Endothelial cell of umbilical vein (primary cell): ENCODE data around the gene BLOC1S2. TPM values are rescaled to one million over a fixed set of nuclear protein-coding genes. Genes with fewer than 3 reads are reported as not detected.

ENCODE experiments used
- BruUV-seq: library from RNA; stranded (reverse); fragments of 400-500 nt; replicated peaks from 2 replicates; lab custom pipeline; 2021; lab: Mats Ljungman, UMichigan
- CTCF ChIA-PET: fragments of 300-600, 350-600 bp; sonication (Branson Sonifier 250); formaldehyde crosslinking; loops from one replicate; lab custom pipeline; 2021; ENCODE audit warnings: antibody characterized with exemption, inconsistent platforms; lab: Charles Lee
- POLR2A ChIA-PET: fragments of 300-600, 350-600 bp; sonication (Branson Sonifier 250); formaldehyde crosslinking; loops from one replicate; lab custom pipeline; 2021; ENCODE audit warnings: antibody characterized with exemption, inconsistent platforms; lab: Charles Lee
- DNase-seq: peaks from one replicate; pipeline ENCODE4 v3.0.0-alpha.2; 2011; ENCODE audit warnings: low read depth, low spot score
- FAIRE-seq: peaks from 2 replicates; lab custom pipeline; 2011; peaks lifted over from hg19 to GRCh38; lab: Jason Lieb, UNC
- H2AFZ ChIP-seq: 2 replicates; pipeline ENCODE4 v1.6.0; 2012; ENCODE audit warnings: low read depth, low read length, control low read depth, inconsistent platforms
- H3K27ac ChIP-seq: 2 replicates; pipeline ENCODE4 v1.5.1; 2011; ENCODE audit warnings: low read depth, mild to moderate bottlenecking, control low read depth, low read length, moderate library complexity; ENCODE audit not compliant: insufficient read depth
- H3K27me3 ChIP-seq, 2 experiments: 2 replicates each; pipeline versions ENCODE4 v1.6.0 to v1.6.1; 2011; ENCODE audit warnings: low read length in 2 of 2, mixed read lengths in 1 of 2; ENCODE audit not compliant: control insufficient read depth in 2 of 2, insufficient read depth in 2 of 2
- H3K36me3 ChIP-seq, 2 experiments: 2 replicates in 1 of 2; 3 replicates in 1 of 2; pipeline ENCODE4 v1.5.1; 2011; ENCODE audit warnings: low read length in 2 of 2, mild to moderate bottlenecking in 1 of 2, moderate library complexity in 1 of 2; ENCODE audit not compliant: control insufficient read depth in 2 of 2, insufficient read depth in 2 of 2; ENCODE audit errors: extremely low read depth in 1 of 2
- H3K4me1 ChIP-seq: 3 replicates; pipeline ENCODE4 v1.5.1; 2011; ENCODE audit warnings: mild to moderate bottlenecking, low read length; ENCODE audit not compliant: control insufficient read depth, insufficient read depth; ENCODE audit errors: extremely low read depth
- H3K4me2 ChIP-seq: 2 replicates; pipeline ENCODE4 v1.6.1; 2011; ENCODE audit warnings: low read length, control low read depth, mixed read lengths; ENCODE audit not compliant: insufficient read depth
- H3K4me3 ChIP-seq, 3 experiments: fragments of 200-600 bp in 1 of 3; sonication (generic), shearing (Covaris generic) in 1 of 3; replicated peaks in 1 of 3; 2 replicates each; pipeline ENCODE4 v1.5.1; 2011 to 2016; ENCODE audit warnings: control low read depth in 3 of 3, low read length in 3 of 3, mild to moderate bottlenecking in 2 of 3, inconsistent platforms in 1 of 3, low read depth in 1 of 3, moderate library complexity in 1 of 3; ENCODE audit not compliant: insufficient read depth in 1 of 3
- H3K79me2 ChIP-seq: 2 replicates; pipeline ENCODE4 v1.6.0; 2012; ENCODE audit warnings: low read length, inconsistent platforms; ENCODE audit not compliant: control insufficient read depth, insufficient read depth
- H3K9ac ChIP-seq: replicated peaks from 2 replicates; pipeline ENCODE3; 2011; ENCODE audit warnings: low read length, control low read depth; ENCODE audit not compliant: insufficient read depth; ENCODE audit errors: extremely low read depth
- H3K9me1 ChIP-seq: replicated peaks from 3 replicates; pipeline ENCODE4 v1.6.0; 2011; ENCODE audit warnings: mild to moderate bottlenecking, low read length; ENCODE audit not compliant: control insufficient read depth, insufficient read depth; ENCODE audit errors: extremely low read depth
- H3K9me3 ChIP-seq: replicated peaks from 2 replicates; pipeline ENCODE4 v1.5.1; 2012; ENCODE audit warnings: low read length, inconsistent platforms; ENCODE audit not compliant: control insufficient read depth, insufficient read depth
- H4K20me1 ChIP-seq: replicated peaks from 2 replicates; pipeline ENCODE3; 2011; ENCODE audit warnings: mild to moderate bottlenecking, low read length; ENCODE audit not compliant: control insufficient read depth, insufficient read depth; ENCODE audit errors: extremely low read depth
- CTCF ChIP-seq, 2 donors: IDR thresholded peaks; 1 replicate in 1 of 2; 2 replicates in 1 of 2; pipeline ENCODE4 v1.5.1; 2011; ENCODE audit warnings: low read length in 2 of 2, mild to moderate bottlenecking in 2 of 2, moderate library complexity in 2 of 2, control low read depth in 1 of 2, inconsistent platforms in 1 of 2, low read depth in 1 of 2; ENCODE audit not compliant: insufficient read depth in 1 of 2; ENCODE audit errors: extremely low read depth in 1 of 2
- EZH2 ChIP-seq: IDR thresholded peaks from 2 replicates; pipeline ENCODE4 v1.6.1; 2012; ENCODE audit warnings: borderline replicate concordance, low read depth, mild to moderate bottlenecking, moderate library complexity, low read length, inconsistent platforms; ENCODE audit not compliant: severe bottlenecking
- FOS ChIP-seq: IDR thresholded peaks from 2 replicates; pipeline ENCODE4 v1.6.1; 2011; ENCODE audit warnings: mild to moderate bottlenecking, low read length, moderate library complexity, borderline replicate concordance; ENCODE audit not compliant: insufficient read depth
- GATA2 ChIP-seq: IDR thresholded peaks from 2 replicates; pipeline ENCODE4 v1.7.0; 2011; ENCODE audit warnings: low read depth, mild to moderate bottlenecking, moderate library complexity, mixed read lengths, low read length; ENCODE audit not compliant: insufficient read length, insufficient read depth
- JUN ChIP-seq: IDR thresholded peaks from 2 replicates; pipeline ENCODE4 v1.6.1; 2011; ENCODE audit warnings: borderline replicate concordance, low read depth; ENCODE audit not compliant: insufficient read length, insufficient read depth
- MYC ChIP-seq: IDR thresholded peaks from one replicate; pipeline ENCODE4 v1.6.1; 2011; ENCODE audit warnings: mild to moderate bottlenecking, low read depth, low read length
- POLR2A ChIP-seq: IDR thresholded peaks from 2 replicates; pipeline ENCODE4 v1.6.1; 2012; ENCODE audit warnings: low read depth, mild to moderate bottlenecking, control low read depth, low read length
- POLR2AphosphoS5 ChIP-seq: IDR thresholded peaks from 2 replicates; pipeline ENCODE4 v1.6.1; 2012; ENCODE audit warnings: low read depth, mild to moderate bottlenecking, control low read depth, low read length, moderate library complexity; ENCODE audit not compliant: insufficient read depth
- dilution Hi-C: fragments of 300-500 bp; cut with MboI; formaldehyde crosslinking; loops from one replicate; pipeline ENCODE4 v1.15.0; 2019; ENCODE audit warnings: low sequenced_read_pairs; ENCODE audit not compliant: extremely low pct_ligation_motif_present
- intact Hi-C: fragments of 100-400 bp; cut with micrococcal nuclease; formaldehyde crosslinking; loops from one replicate; pipeline ENCODE4 v1.10.0; 2022
- polyA plus RNA-seq, 4 experiments: library from polyadenylated mRNA; depleted of rRNA in 3 of 4; stranded (reverse) in 3 of 4; unstranded in 1 of 4; fragments of >200 nt; gene quantifications; 2 replicates each; pipeline versions ENCODE4 v1.2.1 to v1.2.3, GENCODE V29; 2011 to 2012; ENCODE audit warnings: missing spikeins in 1 of 4
- total RNA-seq: library from RNA; stranded (reverse); gene quantifications from 2 replicates; pipeline ENCODE4 v1.2.3, GENCODE V29; 2021
- TF ChIP-seq, protein P1 (sequence below): IDR thresholded peaks from 2 replicates; pipeline ENCODE4 v1.6.1; 2011; ENCODE audit not compliant: insufficient read depth, insufficient read length

The BLOC1S2 gene
- total and polyA plus RNA-seq, 2 donors (not counting 3 experiments of a cell fraction or from before 2014, with no cell fraction given), result 18.7 to 45.9 TPM

DNA sequence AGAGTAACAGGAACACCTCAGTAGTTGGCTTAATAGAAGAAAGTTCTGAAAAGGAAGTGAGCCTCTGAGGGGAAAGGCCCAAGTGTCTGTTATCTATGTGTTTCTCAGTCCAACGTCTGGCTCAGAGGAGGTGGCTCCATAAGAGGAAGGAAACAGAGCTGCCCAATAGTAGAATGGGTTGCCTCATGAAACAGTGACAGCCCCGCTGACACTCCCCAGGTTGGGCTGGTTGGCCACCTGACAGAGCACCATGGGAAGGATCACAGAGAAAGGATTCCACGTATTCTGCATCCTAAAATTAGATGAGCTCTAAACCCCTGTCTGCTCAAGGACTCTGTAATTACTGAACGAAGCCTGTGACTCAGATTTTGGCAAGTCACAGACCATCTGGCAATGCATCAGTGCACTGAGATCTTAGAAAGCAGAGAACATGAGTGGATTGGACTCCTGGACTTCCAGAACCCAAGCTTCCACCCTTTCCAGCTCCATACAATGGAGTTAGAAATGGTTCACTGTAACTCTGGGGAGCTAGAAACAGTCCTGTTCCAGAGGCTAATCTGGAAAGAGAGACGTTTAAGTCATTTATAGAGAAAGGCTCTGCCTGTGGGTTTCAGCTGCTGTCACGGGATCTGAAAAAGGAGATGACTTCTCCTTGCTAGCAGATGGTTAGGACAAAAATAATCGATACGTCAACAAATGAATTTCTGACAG lies 40.7 kb upstream of the BLOC1S2 start:
- H3K9me1 ChIP-seq, result no peaks in the 10 kb centered on the region
- intact Hi-C loops, result no loop called here
- dilution Hi-C loops, result no loop called here
- no peak overlapping the region for H3K27ac ChIP-seq
- ChIA-PET CTCF (interaction anchor here (0.6 to 2.4 kb wide), 3 partner anchors 10 to 182 kb away, joined by 3 to 6 read pairs (median 3); no protein-coding TSS in a partner anchor), POLR2A (no interaction called here)
- no peaks in the 10 kb centered on the region for H3K9me3 ChIP-seq
- no peaks in the 10 kb centered on the region for H3K36me3 ChIP-seq
- no peaks in the 10 kb centered on the region for H4K20me1 ChIP-seq
- DNase-seq (no peak), FAIRE-seq (no peak)
- no peak for TF ChIP-seq FOS
- no peak for TF ChIP-seq EZH2
- TF ChIP-seq POLR2A, result no peak
- no peak for TF ChIP-seq MYC
- TF ChIP-seq POLR2AphosphoS5, result no peak
- no peak for TF ChIP-seq GATA2
- no peak for TF ChIP-seq CTCF (IDR thresholded peaks at IDR 0.05; ENCODE audit: extremely low read depth in 1 of 2, insufficient read depth in 1 of 2, low read depth in 1 of 2, low read length in 2 of 2)
- TF ChIP-seq, protein P1, sequence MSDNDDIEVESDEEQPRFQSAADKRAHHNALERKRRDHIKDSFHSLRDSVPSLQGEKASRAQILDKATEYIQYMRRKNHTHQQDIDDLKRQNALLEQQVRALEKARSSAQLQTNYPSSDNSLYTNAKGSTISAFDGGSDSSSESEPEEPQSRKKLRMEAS, result no peak
- TF ChIP-seq JUN, result no peak
- no peaks in the 10 kb centered on the region for H3K79me2 ChIP-seq
- no peak overlapping the region for H3K9ac ChIP-seq
- no peak overlapping the region for H2AFZ ChIP-seq
- peaks cover 24 to 26% of the 10 kb centered on the region in 2 experiments for H3K27me3 ChIP-seq
- no peak overlapping the region for H3K4me3 ChIP-seq
- H3K4me2 ChIP-seq, result no peak overlapping the region
- H3K4me1 ChIP-seq, result no peaks in the 10 kb centered on the region
- BruUV-seq, result no TSS peak
